ENCODE data around the gene STAC3. TPM values are rescaled to one million over a fixed set of nuclear protein-coding genes. Genes with fewer than 3 reads are reported as not detected.

Gene STAC3
- total RNA-seq, 4 donors from 2014 or later: 1.9 to 6.6 (median 2.4) TPM

DNA sequence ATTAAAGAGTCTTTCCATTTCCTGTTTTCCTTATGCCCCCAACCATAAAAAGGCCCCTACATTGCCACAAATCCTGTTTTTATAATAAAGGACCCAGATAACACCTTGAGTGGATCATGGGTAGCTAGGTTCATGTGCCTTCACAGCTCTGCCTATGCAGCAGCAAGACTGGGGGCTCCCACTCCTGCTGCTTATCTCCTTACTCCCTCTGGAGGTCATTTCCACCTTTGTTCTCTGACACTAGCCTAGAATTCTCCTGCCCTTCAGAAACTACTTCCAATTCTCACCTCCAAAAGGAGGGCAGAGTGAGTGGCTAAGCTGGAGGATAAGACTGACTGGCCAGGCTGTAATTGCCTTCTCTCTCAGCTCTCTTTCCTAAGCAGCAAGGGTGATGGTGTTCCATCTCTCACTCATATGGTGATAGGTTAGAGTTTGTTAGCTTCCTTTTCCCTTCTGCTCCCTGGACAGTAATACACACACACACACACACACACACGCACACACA, 20.0 kb upstream of the STAC3 start:
- Histone ChIP-seq H3K27me3 (no peaks in the 10 kb centered on the region), H3K9me3 (no peaks in the 10 kb centered on the region), H3K27ac (no peak overlapping the region), H3K36me3 (peaks cover 0 to 77% (median 0%) of the 10 kb centered on the region in 3 donors), H3K4me1 (no peaks in the 10 kb centered on the region), H3K4me3 (no peak overlapping the region)
- TF ChIP-seq CTCF (IDR thresholded peaks at IDR 0.05) (no peak), POLR2A (IDR thresholded peaks at IDR 0.05) (no peak)
- no peak for DNase-seq

DNA sequence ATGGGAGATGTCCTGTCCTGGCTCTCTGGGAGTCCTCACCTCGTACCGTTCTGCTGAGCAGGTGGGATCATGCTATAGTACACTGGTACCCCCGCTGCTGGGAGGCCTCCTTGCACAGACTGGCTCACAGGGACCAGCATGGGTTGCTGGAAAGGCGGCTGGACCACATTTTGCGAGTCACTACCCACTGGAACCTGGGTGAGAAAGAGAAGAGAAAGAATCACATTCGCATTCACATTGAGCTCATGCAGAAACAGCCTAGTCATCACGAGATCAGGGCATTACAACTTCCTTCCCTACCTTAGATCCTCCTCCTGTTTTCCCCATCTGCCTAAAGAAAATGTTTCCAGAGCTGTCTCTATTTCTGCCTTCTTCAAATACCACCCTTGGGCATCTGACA, 17.3 kb upstream of the STAC3 start:
- no peak for TF ChIP-seq POLR2A (IDR thresholded peaks at IDR 0.05)
- TF ChIP-seq CTCF (IDR thresholded peaks at IDR 0.05): no peak
- Histone ChIP-seq H3K27ac (no peak overlapping the region), H3K36me3 (peaks cover 0 to 74% (median 0%) of the 10 kb centered on the region in 3 donors)

GRCh38 chr12:57266681-57267080, 15.7 kb upstream of the STAC3 start:
- Histone ChIP-seq H3K4me1 (no peaks in the 10 kb centered on the region), H3K36me3 (peaks cover 0 to 75% (median 0%) of the 10 kb centered on the region in 3 donors), H3K27ac (no peak overlapping the region), H3K27me3 (no peaks in the 10 kb centered on the region), H3K4me3 (no peak overlapping the region), H3K9me3 (no peaks in the 10 kb centered on the region)
- no peak for DNase-seq
- TF ChIP-seq CTCF (IDR thresholded peaks at IDR 0.05) (no peak), POLR2A (IDR thresholded peaks at IDR 0.05) (no peak)

More for the DNA sequence above, 17.3 kb upstream of the STAC3 start:
- Histone ChIP-seq H3K4me1 (no peaks in the 10 kb centered on the region), H3K27me3 (no peaks in the 10 kb centered on the region), H3K9me3 (no peaks in the 10 kb centered on the region), H3K4me3 (no peak overlapping the region)
- DNase-seq: no peak

DNA sequence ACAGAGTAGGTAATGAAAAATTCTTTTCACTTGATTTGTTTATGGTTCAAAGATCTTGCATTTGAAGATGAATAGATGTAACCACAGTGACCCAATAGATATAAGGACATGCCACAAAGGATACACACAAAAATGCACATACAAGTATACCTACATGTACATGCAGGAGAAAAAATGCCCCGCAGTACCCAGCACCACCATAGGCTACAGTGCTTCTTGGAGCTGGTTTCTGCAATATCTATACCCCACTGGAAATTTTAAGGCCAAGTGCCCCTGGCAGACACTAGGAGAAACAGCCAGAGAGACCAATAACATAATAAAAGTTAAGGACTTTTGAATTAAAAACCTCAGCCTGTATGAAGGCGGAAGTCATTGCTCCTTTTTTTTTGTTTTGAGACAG, 12.1 kb upstream of the STAC3 start:
- H3K4me3 ChIP-seq: no peak overlapping the region
- DNase-seq: no peak
- no peak for TF ChIP-seq POLR2A (IDR thresholded peaks at IDR 0.05)
- TF ChIP-seq CTCF (IDR thresholded peaks at IDR 0.05): no peak
- H3K27me3 ChIP-seq: no peaks in the 10 kb centered on the region
- H3K4me1 ChIP-seq: no peaks in the 10 kb centered on the region
- H3K27ac ChIP-seq: no peak overlapping the region
- H3K36me3 ChIP-seq: peaks cover 0 to 74% (median 0%) of the 10 kb centered on the region in 3 donors
- no peaks in the 10 kb centered on the region for H3K9me3 ChIP-seq

GRCh38 chr12:57262126-57262822, 11.3 kb upstream of the STAC3 start:
- TF ChIP-seq POLR2A (IDR thresholded peaks at IDR 0.05): no peak
- TF ChIP-seq CTCF (IDR thresholded peaks at IDR 0.05): no peak
- no peak overlapping the region for H3K27ac ChIP-seq
- H3K4me1 ChIP-seq: no peaks in the 10 kb centered on the region
- H3K27me3 ChIP-seq: no peaks in the 10 kb centered on the region
- no peak for DNase-seq
- no peak overlapping the region for H3K4me3 ChIP-seq
- no peaks in the 10 kb centered on the region for H3K9me3 ChIP-seq
- H3K36me3 ChIP-seq: peaks cover 0 to 75% (median 0%) of the 10 kb centered on the region in 3 donors
